K562 (cell line): Measurements from ENCODE around the gene RNF39.

Experiments used
- CTCF ChIP-seq, 3 experiments: IDR thresholded peaks in 2 of 3; conservative IDR thresholded peaks in 1 of 3; 2 replicates each; pipeline ENCODE4 v1.5.1; 2011 to 2012; ENCODE audit warnings: low read length in 3 of 3, mild to moderate bottlenecking in 3 of 3, control low read depth in 2 of 3, improper control_type of control experiment in 1 of 3, inconsistent platforms in 1 of 3, low read depth in 1 of 3, mixed read lengths in 1 of 3, moderate library complexity in 1 of 3; ENCODE audit not compliant: insufficient read depth in 2 of 3
- E2F5 ChIP-seq: sonication (generic); formaldehyde crosslinking; IDR thresholded peaks from 2 replicates; pipeline ENCODE4 v1.8.0; 2022; ENCODE audit warnings: mild to moderate bottlenecking, missing genetic modification reagents
- KLF16 ChIP-seq: IDR thresholded peaks from 2 replicates; pipeline ENCODE4 v1.6.1; 2016; ENCODE audit warnings: antibody characterized with exemption
- ZBTB33 ChIP-seq: sonication (generic); formaldehyde crosslinking; IDR thresholded peaks from 2 replicates; pipeline ENCODE4 v1.8.1; 2023; ENCODE audit warnings: mild to moderate bottlenecking, missing genetic modification reagents

GRCh38 chr6:30096829-30097228, 21.3 kb upstream of the RNF39 start:
- TF ChIP-seq E2F5 (CRISPR knock-in tag): no peak
- no peak for TF ChIP-seq CTCF (IDR thresholded peaks at IDR 0.05 in 2 of 3, conservative IDR thresholded peaks at IDR 0.05 in 1 of 3; ENCODE audit: insufficient read depth in 2 of 3, low read depth in 1 of 3, low read length in 3 of 3)
- no peak for TF ChIP-seq KLF16
- TF ChIP-seq ZBTB33 (CRISPR knock-in tag): no peak
